DOHH2 (cell line): ENCODE measurements around the gene SREBF2.

Experiments used
- H3F3A ChIP-seq: fragments of 200-600 bp; sonication (generic), shearing (Covaris generic); 2 replicates; pipeline ENCODE4 v1.6.0; 2016; ENCODE audit warnings: antibody characterized with exemption, mild to moderate bottlenecking; ENCODE audit not compliant: control insufficient read depth, insufficient read depth
- H3K27ac ChIP-seq: fragments of 200-600 bp; sonication (generic); 2 replicates; pipeline ENCODE4 v1.5.1; 2014; ENCODE audit warnings: low read depth, mild to moderate bottlenecking, low read length, moderate library complexity
- H3K27me3 ChIP-seq: fragments of 200-600 bp; sonication (generic); 2 replicates; pipeline ENCODE4 v1.6.1; 2014; ENCODE audit warnings: mild to moderate bottlenecking, low read length, mixed read lengths; ENCODE audit not compliant: control insufficient read depth
- H3K36me3 ChIP-seq: fragments of 200-600 bp; sonication (generic); 2 replicates; pipeline ENCODE4 v1.6.1; 2014; ENCODE audit warnings: mild to moderate bottlenecking, low read length, moderate library complexity, mixed read lengths; ENCODE audit not compliant: control insufficient read depth
- H3K4me1 ChIP-seq: fragments of 200-600 bp; sonication (generic); 2 replicates; pipeline ENCODE4 v1.6.1; 2014; ENCODE audit warnings: mild to moderate bottlenecking, low read length, mixed read lengths; ENCODE audit not compliant: control insufficient read depth
- H3K4me2 ChIP-seq: fragments of 200-600 bp; sonication (generic); 2 replicates; pipeline ENCODE4 v1.6.0; 2014; ENCODE audit warnings: mild to moderate bottlenecking, low read length, moderate library complexity
- H3K4me3 ChIP-seq: fragments of 200-600 bp; sonication (generic); 2 replicates; pipeline ENCODE4 v1.5.1; 2014; ENCODE audit warnings: mild to moderate bottlenecking, low read length, mixed read lengths
- H3K79me2 ChIP-seq: fragments of 200-600 bp; sonication (generic); 2 replicates; pipeline ENCODE4 v1.6.1; 2014; ENCODE audit warnings: mild to moderate bottlenecking, low read length, mixed read lengths; ENCODE audit not compliant: control insufficient read depth
- H3K9me2 ChIP-seq: fragments of 200-600 bp; sonication (generic); replicated peaks from 2 replicates; pipeline ENCODE4 v1.6.1; 2014; ENCODE audit warnings: mild to moderate bottlenecking, low read length, mixed read lengths; ENCODE audit not compliant: control insufficient read depth
- H3K9me3 ChIP-seq: fragments of 200-600 bp; sonication (generic); 2 replicates; pipeline ENCODE4 v1.6.1; 2014; ENCODE audit warnings: antibody characterized with exemption, low read length, mixed read lengths; ENCODE audit not compliant: control insufficient read depth, insufficient read depth
- H4K20me1 ChIP-seq: fragments of 200-600 bp; sonication (generic); 2 replicates; pipeline ENCODE4 v1.6.0; 2014; ENCODE audit warnings: low read depth, mild to moderate bottlenecking, antibody characterized with exemption, low read length, moderate library complexity; ENCODE audit not compliant: control insufficient read depth, insufficient read depth
- CTCF ChIP-seq: fragments of 200-600 bp; sonication (generic); IDR thresholded peaks from one replicate; pipeline ENCODE4 v1.5.1; 2014; ENCODE audit warnings: antibody characterized with exemption, mild to moderate bottlenecking, low read depth, low read length; ENCODE audit not compliant: poor library complexity, severe bottlenecking
- EZH2phosphoT487 ChIP-seq: fragments of 200-600 bp; sonication (generic); IDR thresholded peaks from 2 replicates; pipeline ENCODE4 v1.6.1; 2017; ENCODE audit warnings: borderline replicate concordance, mild to moderate bottlenecking, antibody characterized with exemption, low read length, moderate library complexity, mixed read lengths

SREBF2 gene

DNA sequence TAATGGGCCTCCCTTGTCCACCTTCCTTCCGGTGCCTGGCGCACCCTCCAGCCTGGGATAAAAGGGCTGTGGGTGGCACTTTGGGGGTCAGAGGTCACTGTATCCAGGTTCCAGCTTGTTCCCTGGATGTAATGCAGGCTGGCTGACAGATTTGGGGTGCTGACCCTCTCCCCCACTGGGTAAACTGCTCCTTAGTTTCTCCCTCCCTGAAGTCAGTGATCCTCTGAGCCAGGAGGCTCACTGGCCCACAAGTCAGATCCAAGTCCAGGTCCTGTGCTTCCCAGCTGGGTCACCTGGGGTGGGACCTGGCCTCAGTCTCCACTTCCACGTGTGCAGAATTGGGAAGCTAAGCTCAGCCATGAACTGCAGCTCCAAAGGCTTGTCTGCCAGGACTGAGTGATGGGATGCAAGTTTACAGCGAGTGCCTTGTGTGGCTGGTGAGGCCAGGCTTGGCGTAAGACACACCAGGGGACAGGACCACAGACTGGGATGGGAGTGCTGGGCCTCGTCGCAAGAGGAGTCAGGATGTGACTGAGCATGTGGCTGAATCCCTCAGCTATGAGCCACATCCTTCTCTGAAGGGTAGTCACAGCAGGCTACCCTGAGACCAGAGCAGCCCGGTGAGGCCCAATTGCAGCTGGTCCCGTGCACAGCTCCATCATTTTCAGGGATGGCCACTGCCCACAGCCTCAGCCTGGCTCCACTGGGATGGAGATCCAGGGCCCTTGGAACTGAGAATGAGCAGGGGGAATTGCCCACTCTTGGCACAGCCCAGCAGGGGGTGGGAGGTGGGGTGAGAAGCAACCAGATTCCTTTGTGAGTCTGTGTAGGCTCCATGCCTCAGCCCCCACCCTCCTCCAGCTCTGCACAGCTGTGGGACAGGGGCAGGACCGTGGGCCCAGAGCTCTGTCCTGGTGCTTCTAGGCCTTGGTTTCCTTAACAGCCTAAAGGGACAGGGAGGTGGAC is 74.8 kb downstream of the SREBF2 start:
- Histone ChIP-seq H3K27me3 (peaks cover 40% of the 10 kb centered on the region), H4K20me1 (peaks cover 4% of the 10 kb centered on the region; the same call in 1 of the 2 replicates), H3K27ac (no peak overlapping the region), H3K4me3 (no peak overlapping the region), H3K4me2 (no peak overlapping the region), H3K36me3 (peaks cover 40% of the 10 kb centered on the region), H3K79me2 (no peaks in the 10 kb centered on the region), H3F3A (peaks cover 5% of the 10 kb centered on the region; the same call in 1 of the 2 replicates), H3K9me3 (no peaks in the 10 kb centered on the region), H3K9me2 (no peaks in the 10 kb centered on the region), H3K4me1 (peaks cover 22% of the 10 kb centered on the region)
- TF ChIP-seq EZH2phosphoT487 (no peak), CTCF (no peak)

DNA sequence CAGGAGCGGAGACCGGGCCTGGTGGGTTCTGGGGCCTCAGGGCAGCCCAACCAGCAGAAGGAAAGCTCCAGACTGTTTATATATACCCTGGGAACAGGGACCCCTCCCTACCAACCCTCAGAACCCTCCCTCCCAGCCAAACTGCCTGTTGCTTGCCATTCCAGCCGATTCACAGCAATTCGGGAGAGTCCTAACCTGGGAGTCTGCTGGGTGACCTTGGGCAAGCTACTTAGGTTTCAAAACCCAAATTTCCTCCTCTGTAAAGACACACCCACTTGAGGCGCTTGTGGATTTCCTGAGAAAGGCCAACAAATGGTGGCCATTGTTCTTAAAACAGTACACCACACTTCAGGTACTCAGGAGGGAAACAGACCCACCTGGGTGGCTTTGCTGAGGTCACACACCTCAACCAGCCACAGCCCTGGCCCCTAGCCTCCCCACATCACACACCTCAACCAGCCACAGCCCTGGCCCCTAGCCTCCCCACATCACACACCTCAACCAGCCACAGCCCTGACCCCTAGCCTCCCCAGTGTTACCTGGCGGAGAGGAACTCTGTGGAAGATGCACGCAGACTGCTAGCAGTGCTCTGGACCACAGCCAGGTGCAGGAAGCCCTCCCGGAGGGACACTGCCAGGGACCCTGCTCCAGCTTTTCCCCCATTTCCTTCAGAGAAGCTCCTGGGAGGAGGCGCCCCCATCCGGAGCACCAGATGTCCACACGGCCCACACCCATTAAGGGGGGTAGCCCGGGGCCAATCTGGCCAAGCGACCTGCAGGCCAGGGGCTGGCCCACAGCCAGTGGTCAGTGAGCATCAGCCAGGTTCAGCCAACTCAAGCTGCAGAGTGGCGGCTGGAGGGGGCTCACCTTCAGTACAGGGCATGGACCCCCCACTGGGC is 75.8 kb downstream of the SREBF2 start:
- Histone ChIP-seq H3K4me2 (no peak overlapping the region), H3K27ac (no peak overlapping the region)

More for the DNA sequence above, 75.8 kb downstream of the SREBF2 start:
- H4K20me1 ChIP-seq, result peaks cover 4% of the 10 kb centered on the region; the same call in 1 of the 2 replicates
- no peaks in the 10 kb centered on the region for H3K79me2 ChIP-seq
- no peak overlapping the region for H3K4me3 ChIP-seq
- H3F3A ChIP-seq, result peaks cover 5% of the 10 kb centered on the region; the same call in 1 of the 2 replicates
- no peak for TF ChIP-seq CTCF
- TF ChIP-seq EZH2phosphoT487, result no peak; the same call in 1 of the 2 replicates
- H3K27me3 ChIP-seq, result peaks cover 48% of the 10 kb centered on the region
- H3K4me1 ChIP-seq, result peaks cover 22% of the 10 kb centered on the region
- H3K36me3 ChIP-seq, result peaks cover 31% of the 10 kb centered on the region
- H3K9me3 ChIP-seq, result no peaks in the 10 kb centered on the region
- H3K9me2 ChIP-seq, result no peaks in the 10 kb centered on the region
